HG03354 (cell line): ENCODE data around the gene KAT6B.
"Not testable (repeated sequence)": the region's sequence is repeated elsewhere in the genome, so short reads cannot be mapped to it uniquely, and the experiment has no call there.

Source experiments
- ATAC-seq: cut with Tn5 transposase; IDR thresholded peaks from one replicate; pipeline ENCODE4 v1.9.1; 2021; ENCODE audit warnings: mild to moderate bottlenecking; ENCODE audit not compliant: unreplicated experiment, poor library complexity, severe bottlenecking

Gene KAT6B

GRCh38 chr10:74882831-74883230, 56.4 kb downstream of the KAT6B start:
- ATAC-seq, result no peak

- no peak for ATAC-seq
Observed at GRCh38 chr10:74883428-74883827, 57.0 kb downstream of the KAT6B start.

- no peak for ATAC-seq
Observed at GRCh38 chr10:74887614-74888284, 61.3 kb downstream of the KAT6B start.

- ATAC-seq, result no peak
Observed at GRCh38 chr10:74888962-74889661, 62.7 kb downstream of the KAT6B start.

- ATAC-seq, result no peak
Observed at GRCh38 chr10:74889662-74889998, 63.2 kb downstream of the KAT6B start.

- ATAC-seq, result no peak
Observed at GRCh38 chr10:74890460-74890859, 64.1 kb downstream of the KAT6B start.

- ATAC-seq, result no peak
Observed at GRCh38 chr10:74891053-74891452, 64.7 kb downstream of the KAT6B start.

GRCh38 chr10:74892839-74893238, 66.4 kb downstream of the KAT6B start:
- no peak for ATAC-seq

- not testable (repeated sequence) for ATAC-seq
Observed at GRCh38 chr10:74893329-74893728, 66.9 kb downstream of the KAT6B start.

GRCh38 chr10:74896788-74897527, 70.6 kb downstream of the KAT6B start:
- no peak for ATAC-seq

- peak; percentile 63 for ATAC-seq
Observed at GRCh38 chr10:74898201-74898976, 72.0 kb downstream of the KAT6B start.

- peak; percentile 69 for ATAC-seq
Observed at GRCh38 chr10:74900297-74900696, 73.9 kb downstream of the KAT6B start.

- no peak for ATAC-seq
Observed at GRCh38 chr10:74901301-74901700, 74.9 kb downstream of the KAT6B start.

GRCh38 chr10:74901867-74902450, 75.6 kb downstream of the KAT6B start:
- ATAC-seq, result no peak

- ATAC-seq, result no peak
Observed at GRCh38 chr10:74903491-74903890, 77.1 kb downstream of the KAT6B start.

- ATAC-seq, result no peak
Observed at GRCh38 chr10:74906611-74907198, 80.3 kb downstream of the KAT6B start.

- no peak for ATAC-seq
Observed at GRCh38 chr10:74909670-74910069, 83.3 kb downstream of the KAT6B start.

GRCh38 chr10:74910241-74910975, 84.0 kb downstream of the KAT6B start:
- ATAC-seq, result no peak

- ATAC-seq, result no peak
Observed at GRCh38 chr10:74910976-74911350, 84.6 kb downstream of the KAT6B start.
